ENCODE data around the gene ZBTB7C.

GRCh38 chr18:48060970-48061369, 348.2 kb downstream of the ZBTB7C start:
- TF ChIP-seq CTCF (conservative IDR thresholded peaks at IDR 0.05; ENCODE audit: low read depth, low read length): no peak
- no peak for TF ChIP-seq POLR2A (IDR thresholded peaks at IDR 0.05; ENCODE audit: low read depth, low read length)
- TF ChIP-seq ELK1 (IDR thresholded peaks at IDR 0.05; ENCODE audit: borderline replicate concordance, low read depth, low read length): no peak
- TF ChIP-seq RAD21 (IDR thresholded peaks at IDR 0.05; ENCODE audit: low read length): no peak
- TF ChIP-seq FOS (IDR thresholded peaks at IDR 0.05; ENCODE audit: low read depth, low read length): no peak
